Pancreas (tissue), 10 donors: Measurements from ENCODE around the gene IL1RAP. TPM values are rescaled to one million over a fixed set of nuclear protein-coding genes. Genes with fewer than 3 reads are reported as not detected.
A peak's percentile ranks its signal among the peaks of the same experiment; 100 is the strongest.
"Not testable (repeated sequence)": the region's sequence is repeated elsewhere in the genome, so short reads cannot be mapped to it uniquely, and the experiment has no call there.

Experiments used
- ATAC-seq, 4 donors: fragments of 200-7000 bp; cut with Tn5 transposase; one replicate each; pipeline versions ENCODE4 v1.8.0 to v1.9.1; 2020; ENCODE audit warnings: mild to moderate bottlenecking in 4 of 4, moderate library complexity in 4 of 4
- DNase-seq, 6 donors: peaks; one replicate each; pipeline ENCODE4 v3.0.0-alpha.2; 2020
- FAIRE-seq: peaks from 2 replicates; lab custom pipeline; 2012; peaks lifted over from hg19 to GRCh38; lab: Jason Lieb, UNC
- H3K27ac ChIP-seq, 4 donors: fragments of 200-600 bp; sonication (generic); 1 replicate in 3 of 4; 2 replicates in 1 of 4; pipeline versions ENCODE4 v1.5.0 to v1.8.0; 2020
- H3K27me3 ChIP-seq, 4 donors: fragments of 200-600 bp; one replicate each; pipeline ENCODE4 v1.8.0; 2021
- H3K36me3 ChIP-seq, 3 donors: fragments of 200-600 bp; sonication (generic) in 1 of 3; one replicate each; pipeline versions ENCODE4 v1.5.0 to v1.8.0; 2020 to 2021
- H3K4me1 ChIP-seq, 3 donors: fragments of 200-600 bp; one replicate each; pipeline ENCODE4 v1.8.0; 2021
- H3K4me3 ChIP-seq, 4 donors: fragments of 200-600 bp; sonication (generic) in 2 of 4; one replicate each; pipeline versions ENCODE4 v1.5.0 to v1.8.0; 2020 to 2021
- H3K9me3 ChIP-seq, 4 donors: fragments of 200-600 bp; one replicate each; pipeline ENCODE4 v1.8.0; 2021
- CTCF ChIP-seq, 4 donors: fragments of 200-600 bp; sonication (generic) in 3 of 4; IDR thresholded peaks; one replicate each; pipeline versions ENCODE4 v1.5.0 to v1.8.0; 2021; ENCODE audit warnings: antibody characterized with exemption in 4 of 4
- WGBS, 2 donors: extraction: QIAGEN DNeasy Blood & Tissue Kit; methylation state at CpG; one replicate each; pipeline ENCODE4 v1.1.7; 2013; 5-methylcytosine and 5-hydroxymethylcytosine counted together
- intact Hi-C, 3 donors: fragments of 100-400 bp; cut with DNase I; formaldehyde crosslinking; loops; one replicate each; pipeline versions ENCODE4 v1.11.1 to v1.14.2; 2022
- polyA plus RNA-seq, 2 donors: library from polyadenylated mRNA; stranded (reverse); fragments of 200-250 nt; gene quantifications; one replicate each; pipeline ENCODE4 v1.2.3, GENCODE V29; 2013
- total RNA-seq, 6 donors: library from RNA; stranded (reverse); fragmentation: NEBNext Ultra II Directional in 4 of 6; extraction: Animal tissue kit (Norgen Biotek cat#: 25700) in 4 of 6; gene quantifications; one replicate each; pipeline versions ENCODE4 v1.2.1 to v1.2.4, GENCODE V29; 2021 to 2023
- donor health status: healthy with polysubstance abuse.
- donor health status: DM: no; HTN: no; CAD: no; lungs with moderate emphysema.
- donor health status: DM: no; HTN: no; CAD: no.
- donor health status: control.
- donor health status: control.
- donor health status: Bipolar disorder and iron deficiency.
- donor health status: DM: yes; HTN: yes; CAD: no.
- donor health status: DM: no; HTN: no; CAD: no.
- donor health status: DM: no; HTN: no; CAD: no.
- donor health status: DM: yes; HTN: yes; CAD: no.

The IL1RAP gene, protein sequence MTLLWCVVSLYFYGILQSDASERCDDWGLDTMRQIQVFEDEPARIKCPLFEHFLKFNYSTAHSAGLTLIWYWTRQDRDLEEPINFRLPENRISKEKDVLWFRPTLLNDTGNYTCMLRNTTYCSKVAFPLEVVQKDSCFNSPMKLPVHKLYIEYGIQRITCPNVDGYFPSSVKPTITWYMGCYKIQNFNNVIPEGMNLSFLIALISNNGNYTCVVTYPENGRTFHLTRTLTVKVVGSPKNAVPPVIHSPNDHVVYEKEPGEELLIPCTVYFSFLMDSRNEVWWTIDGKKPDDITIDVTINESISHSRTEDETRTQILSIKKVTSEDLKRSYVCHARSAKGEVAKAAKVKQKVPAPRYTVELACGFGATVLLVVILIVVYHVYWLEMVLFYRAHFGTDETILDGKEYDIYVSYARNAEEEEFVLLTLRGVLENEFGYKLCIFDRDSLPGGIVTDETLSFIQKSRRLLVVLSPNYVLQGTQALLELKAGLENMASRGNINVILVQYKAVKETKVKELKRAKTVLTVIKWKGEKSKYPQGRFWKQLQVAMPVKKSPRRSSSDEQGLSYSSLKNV
- total RNA-seq (1 to 10 TPM; 3.0 to 9.3 (median 3.7) TPM), polyA plus RNA-seq (1 to 10 TPM in 1 of 2 donors, under 1 TPM in 1; 0.49 to 1.6 TPM)

DNA sequence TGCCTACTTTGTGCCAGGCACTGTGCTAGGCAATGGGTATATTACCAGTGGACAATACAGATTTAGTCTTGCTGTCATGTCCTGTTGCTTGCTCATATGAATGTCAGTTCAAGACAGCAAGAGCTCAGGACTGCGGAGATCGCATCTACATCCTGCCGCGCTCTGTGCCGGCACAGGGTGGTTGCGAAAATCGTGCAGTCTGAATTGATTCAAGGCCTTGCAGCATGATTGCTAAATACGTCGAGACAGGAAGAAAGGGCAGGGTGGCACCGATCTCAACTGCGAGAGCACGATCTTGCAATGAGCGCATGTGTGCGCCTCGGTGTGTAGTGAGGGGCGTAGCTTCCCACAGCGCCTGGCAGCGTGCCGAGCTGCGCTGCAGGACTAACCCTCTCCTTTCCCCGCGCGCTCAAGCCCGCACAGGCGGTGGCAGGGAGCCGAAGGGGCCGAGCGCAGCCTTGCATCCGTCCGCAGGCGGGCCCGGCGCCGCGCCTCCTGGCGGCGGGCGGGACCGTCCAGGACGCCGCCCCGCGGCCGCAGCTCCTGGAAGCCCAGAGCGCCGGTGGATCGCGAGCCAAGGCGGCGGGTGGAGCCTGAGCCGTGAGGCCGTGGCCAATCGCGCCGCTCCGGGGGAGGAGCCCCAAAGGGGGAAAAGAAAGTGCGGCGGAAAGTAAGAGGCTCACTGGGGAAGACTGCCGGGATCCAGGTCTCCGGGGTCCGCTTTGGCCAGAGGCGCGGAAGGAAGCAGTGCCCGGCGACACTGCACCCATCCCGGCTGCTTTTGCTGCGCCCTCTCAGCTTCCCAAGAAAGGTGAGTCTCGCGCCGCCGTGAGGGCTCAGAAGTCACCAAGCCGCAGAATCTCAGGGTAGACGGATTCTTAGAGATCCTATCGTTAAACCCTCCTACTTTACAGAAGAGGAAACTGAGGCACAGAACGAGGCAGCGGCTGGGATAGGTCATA lies at the start of gene IL1RAP:
Gene IL1RAP, plus strand, starts transcription at position 677 of the 962 bp plus-strand sequence. CDS start 50,205 bp downstream, outside the sequence.
- FAIRE-seq = no peak
- peak within 1 kb of the TSS; percentile 36 to 86 (median 72) for H3K27ac ChIP-seq
- peak; percentile 87 to 95 (median 92) for DNase-seq
- no peaks in the 10 kb centered on the region for H3K36me3 ChIP-seq
- H3K9me3 ChIP-seq = no peaks in the 10 kb centered on the region
- H3K4me1 ChIP-seq = peaks cover 0 to 4% (median 0%) of the 10 kb centered on the region in 3 donors
- TF ChIP-seq CTCF (IDR thresholded peaks at IDR 0.05) = peak; percentile 68 to 84 (median 76)
- no peaks in the 10 kb centered on the region for H3K27me3 ChIP-seq
- WGBS, 2 donors = 0 to 1% methylated on average over 61 to 76 of the region's 76 CpGs
- peak; percentile 95 to 98 (median 98) for ATAC-seq
- intact Hi-C loops = no loop called here
- peak within 1 kb of the TSS; percentile 53 to 87 (median 80) for H3K4me3 ChIP-seq

- no peak for FAIRE-seq
- H3K9me3 ChIP-seq = no peaks in the 10 kb centered on the region
- H3K27me3 ChIP-seq = peaks cover 0 to 6% (median 0%) of the 10 kb centered on the region in 4 donors
- no peak for DNase-seq
- H3K4me1 ChIP-seq = no peaks in the 10 kb centered on the region
- H3K27ac ChIP-seq = no peak overlapping the region
- no peaks in the 10 kb centered on the region for H3K36me3 ChIP-seq
- no peak for ATAC-seq
- intact Hi-C loops = no loop called here
- no peak for TF ChIP-seq CTCF (IDR thresholded peaks at IDR 0.05)
- H3K4me3 ChIP-seq = no peak overlapping the region
Observed at GRCh38 chr3:190467922-190468321, 46.0 kb upstream of the IL1RAP start.

DNA sequence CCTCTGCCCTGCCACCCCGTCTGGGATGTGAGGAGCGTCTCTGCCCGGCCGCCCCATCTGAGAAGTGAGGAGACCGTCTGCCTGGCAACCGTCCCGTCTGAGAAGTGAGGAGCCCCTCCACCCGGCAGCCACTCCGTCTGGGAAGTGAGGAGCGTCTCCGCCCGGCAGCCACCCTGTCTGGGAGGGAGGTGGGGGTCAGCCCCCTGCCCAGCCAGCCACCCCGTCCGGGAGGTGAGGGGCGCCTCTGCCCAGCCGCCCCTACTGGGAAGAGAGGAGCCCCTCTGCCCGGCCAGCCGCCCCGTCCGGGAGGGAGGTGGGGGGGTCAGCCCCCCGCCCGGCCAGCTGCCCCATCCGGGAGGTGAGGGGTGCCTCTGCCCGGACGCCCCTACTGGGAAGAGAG lies 40.6 kb upstream of the IL1RAP start:
- DNase-seq = peak in 2 of 6 donors; percentile 13 to 55
- intact Hi-C loops, H3K27ac ChIP-seq, H3K4me1 ChIP-seq, H3K27me3 ChIP-seq, FAIRE-seq, H3K9me3 ChIP-seq, ATAC-seq, H3K4me3 ChIP-seq, H3K36me3 ChIP-seq: not testable (repeated sequence)
- WGBS, 2 donors = 91 to 94% methylated on average over 17 to 25 of the region's 25 CpGs

DNA sequence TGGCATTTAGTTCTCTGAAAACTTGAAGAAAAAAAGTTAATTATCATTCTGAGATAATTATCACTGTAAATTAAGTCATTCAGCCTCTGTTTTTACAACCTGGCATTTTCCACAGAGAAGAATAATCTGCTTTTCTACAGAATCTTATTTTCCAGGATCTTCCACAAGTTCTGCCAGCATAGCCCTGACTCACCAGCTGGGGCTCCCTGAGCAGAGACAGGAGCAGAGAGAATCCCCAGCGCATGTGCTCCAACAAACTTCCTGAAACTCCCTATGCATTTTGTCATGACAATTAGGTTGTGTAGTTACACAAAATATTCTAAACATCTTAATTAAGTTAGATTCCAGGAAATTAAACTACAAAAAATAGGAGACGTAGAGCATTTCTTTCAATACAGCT lies 32.1 kb upstream of the IL1RAP start:
- Histone ChIP-seq H3K4me3 (no peak overlapping the region), H3K36me3 (no peaks in the 10 kb centered on the region), H3K4me1 (no peaks in the 10 kb centered on the region), H3K9me3 (no peaks in the 10 kb centered on the region), H3K27me3 (no peaks in the 10 kb centered on the region), H3K27ac (no peak overlapping the region)
- TF ChIP-seq CTCF (IDR thresholded peaks at IDR 0.05) = no peak
- 92 to 93% methylated on average over 2 of the region's 2 CpGs for WGBS, 2 donors
- intact Hi-C loops = no loop called here
- DNase-seq (no peak), ATAC-seq (no peak), FAIRE-seq (no peak)
